Muscle of arm (tissue), 12 donors: Measurements from ENCODE around the gene ZNF664. TPM values are rescaled to one million over a fixed set of nuclear protein-coding genes. Genes with fewer than 3 reads are reported as not detected.
"Not testable (repeated sequence)": the region's sequence is repeated elsewhere in the genome, so short reads cannot be mapped to it uniquely, and the experiment has no call there.

Source experiments
- DNase-seq: peaks from one replicate; pipeline ENCODE4 v3.0.0-alpha.2; 2013
- polyA plus RNA-seq, 12 donors: library from polyadenylated mRNA; unstranded; fragments of 120-200 nt; gene quantifications; one replicate each; pipeline ENCODE4 v1.2.1, GENCODE V29; 2013; ENCODE audit not compliant: insufficient read length in 12 of 12

Gene ZNF664
- polyA plus RNA-seq, 12 donors = 37.5 to 64.5 (median 49.2) TPM; not detected in 1

- no peak for DNase-seq
Observed at GRCh38 chr12:123939716-123940626, 33.0 kb upstream of the ZNF664 start.

DNA sequence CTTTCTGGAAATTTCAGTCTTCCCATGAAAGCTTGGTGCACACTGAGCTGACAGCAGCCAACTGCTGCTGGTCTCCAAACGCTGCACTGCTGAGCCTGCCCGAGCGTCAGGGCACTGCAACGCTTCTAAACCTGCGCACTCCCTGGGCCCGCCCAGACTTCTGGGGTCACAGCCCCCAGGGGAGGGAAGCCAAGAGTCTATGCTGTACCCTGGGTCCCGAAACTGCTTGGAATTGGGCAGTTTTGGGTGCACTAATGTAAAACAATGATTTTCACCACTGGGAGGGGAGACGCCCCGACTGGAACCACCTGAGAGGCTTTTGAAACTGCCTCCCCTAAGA is 32.4 kb upstream of the ZNF664 start:
- DNase-seq = no peak

- DNase-seq = no peak
Observed at GRCh38 chr12:123941000-123941399, 32.0 kb upstream of the ZNF664 start.

GRCh38 chr12:123941624-123942237 is 31.3 kb upstream of the ZNF664 start:
- DNase-seq = no peak

GRCh38 chr12:123942238-123942653 is 30.8 kb upstream of the ZNF664 start:
- DNase-seq = no peak

DNA sequence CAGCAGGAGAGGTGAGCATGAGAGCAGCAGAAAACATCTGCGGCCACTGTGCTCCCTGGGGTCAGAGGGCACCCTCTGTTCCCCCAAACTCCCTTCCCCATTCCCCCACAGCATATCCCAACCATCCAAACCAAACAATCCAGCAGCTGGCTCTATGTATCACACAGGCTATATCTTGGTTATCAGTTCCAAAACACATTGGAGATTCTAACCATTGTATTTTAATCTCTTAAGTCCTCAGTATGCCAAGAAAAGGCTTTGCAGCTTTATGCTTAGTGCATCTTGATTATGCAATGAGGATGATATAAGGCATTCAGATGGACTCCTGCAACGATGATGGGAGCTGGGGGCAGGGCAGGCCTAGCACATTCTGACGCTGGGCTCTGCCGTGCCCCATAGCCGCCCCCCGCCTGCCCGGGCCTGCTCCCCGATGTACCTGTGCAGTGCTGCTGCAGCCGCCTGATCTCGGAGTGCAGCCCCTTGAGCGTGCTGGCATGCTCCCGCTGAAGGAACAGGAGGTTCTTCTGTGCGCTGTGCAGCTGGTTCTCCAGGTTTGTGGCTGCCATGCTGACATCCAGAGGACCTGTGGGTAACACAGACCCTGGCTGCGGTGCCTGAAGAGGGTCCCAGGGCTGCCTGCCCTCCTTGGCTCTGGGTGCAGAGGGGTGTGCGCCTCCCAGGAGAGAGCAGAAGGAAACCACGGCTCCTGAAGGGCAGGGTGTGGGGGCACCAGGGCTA is 29.9 kb upstream of the ZNF664 start:
- DNase-seq = no peak

DNA sequence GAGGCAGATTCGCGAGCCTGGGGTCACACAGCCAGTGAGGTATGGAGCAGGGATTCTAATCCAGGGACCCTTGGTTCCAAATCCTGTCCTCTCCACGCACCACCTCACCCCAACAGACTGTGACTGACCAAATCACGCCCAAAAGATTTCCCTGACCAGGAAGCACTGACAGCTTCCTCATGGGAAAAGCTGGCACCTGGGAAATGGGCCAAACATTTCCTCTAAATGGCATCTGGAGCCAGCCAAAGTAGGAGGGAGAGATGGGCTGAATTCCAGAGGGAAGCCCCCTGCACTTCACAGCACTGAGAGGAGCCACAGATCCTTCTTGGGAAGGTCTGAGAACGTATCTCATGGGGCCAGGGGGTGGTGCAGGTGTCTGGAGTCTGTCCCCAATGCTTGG is 29.2 kb upstream of the ZNF664 start:
- DNase-seq = no peak

DNA sequence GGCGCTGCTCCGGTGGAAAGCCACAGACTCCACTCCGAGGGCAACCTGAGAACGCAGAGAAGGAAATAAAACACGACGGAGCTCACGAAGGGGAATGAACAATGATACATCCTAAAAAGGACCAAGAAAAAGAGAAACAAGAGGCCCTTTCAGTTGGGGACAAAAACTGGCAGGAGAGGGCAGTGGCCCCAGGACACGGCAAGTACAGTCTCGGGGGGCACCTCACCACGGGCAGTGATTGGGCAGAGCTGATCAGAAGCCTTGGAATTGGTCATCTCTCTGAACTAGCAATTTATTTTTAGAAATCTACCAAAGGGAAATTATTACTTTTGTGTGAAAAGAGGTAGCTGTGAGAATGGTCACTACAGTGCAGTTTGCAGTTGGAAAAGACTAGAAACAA is 28.3 kb upstream of the ZNF664 start:
- DNase-seq = no peak

DNA sequence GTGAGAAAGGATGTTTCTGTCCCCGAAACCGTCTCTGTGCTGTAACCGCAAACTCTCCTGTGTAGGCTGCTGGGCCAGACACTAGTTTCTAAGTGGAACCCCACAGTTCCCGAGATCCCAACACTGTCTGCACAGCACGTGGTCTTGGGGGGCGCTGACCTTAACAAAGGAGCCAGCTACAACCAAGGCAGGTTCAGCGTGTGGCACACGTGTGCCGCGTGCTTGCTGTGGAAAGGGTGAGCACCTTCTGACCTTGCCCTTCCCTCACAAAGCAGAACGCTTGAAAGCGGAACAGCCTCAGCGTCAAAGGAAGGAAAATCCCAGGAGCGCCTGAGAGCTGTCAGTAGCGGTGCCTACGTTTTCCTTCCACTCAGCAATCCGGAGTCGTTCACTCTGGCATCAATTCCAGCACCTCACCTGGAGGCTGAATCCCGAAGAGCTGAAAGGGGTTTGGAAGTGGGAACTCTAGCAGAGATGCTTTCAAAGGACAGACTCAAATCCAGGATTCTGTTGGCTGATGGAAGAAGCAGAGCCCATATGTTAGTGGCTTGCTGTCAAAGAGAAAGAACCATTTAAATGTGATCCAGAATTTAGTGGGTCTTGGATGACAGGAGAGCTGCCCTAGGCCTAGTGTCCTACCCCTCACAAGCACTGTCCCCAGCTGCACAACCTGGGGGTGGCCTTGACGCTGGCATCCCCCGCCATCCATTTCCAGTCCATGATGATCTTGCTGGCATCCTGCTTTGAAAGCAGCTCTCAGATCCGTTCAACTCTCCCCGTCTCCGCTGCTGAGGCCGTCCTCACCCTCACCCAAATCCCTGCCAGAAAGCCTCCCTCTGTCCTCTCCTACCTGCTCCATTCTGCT is 27.5 kb upstream of the ZNF664 start:
- DNase-seq = no peak

- DNase-seq = no peak
Observed at GRCh38 chr12:123946152-123946515, 26.9 kb upstream of the ZNF664 start.

DNA sequence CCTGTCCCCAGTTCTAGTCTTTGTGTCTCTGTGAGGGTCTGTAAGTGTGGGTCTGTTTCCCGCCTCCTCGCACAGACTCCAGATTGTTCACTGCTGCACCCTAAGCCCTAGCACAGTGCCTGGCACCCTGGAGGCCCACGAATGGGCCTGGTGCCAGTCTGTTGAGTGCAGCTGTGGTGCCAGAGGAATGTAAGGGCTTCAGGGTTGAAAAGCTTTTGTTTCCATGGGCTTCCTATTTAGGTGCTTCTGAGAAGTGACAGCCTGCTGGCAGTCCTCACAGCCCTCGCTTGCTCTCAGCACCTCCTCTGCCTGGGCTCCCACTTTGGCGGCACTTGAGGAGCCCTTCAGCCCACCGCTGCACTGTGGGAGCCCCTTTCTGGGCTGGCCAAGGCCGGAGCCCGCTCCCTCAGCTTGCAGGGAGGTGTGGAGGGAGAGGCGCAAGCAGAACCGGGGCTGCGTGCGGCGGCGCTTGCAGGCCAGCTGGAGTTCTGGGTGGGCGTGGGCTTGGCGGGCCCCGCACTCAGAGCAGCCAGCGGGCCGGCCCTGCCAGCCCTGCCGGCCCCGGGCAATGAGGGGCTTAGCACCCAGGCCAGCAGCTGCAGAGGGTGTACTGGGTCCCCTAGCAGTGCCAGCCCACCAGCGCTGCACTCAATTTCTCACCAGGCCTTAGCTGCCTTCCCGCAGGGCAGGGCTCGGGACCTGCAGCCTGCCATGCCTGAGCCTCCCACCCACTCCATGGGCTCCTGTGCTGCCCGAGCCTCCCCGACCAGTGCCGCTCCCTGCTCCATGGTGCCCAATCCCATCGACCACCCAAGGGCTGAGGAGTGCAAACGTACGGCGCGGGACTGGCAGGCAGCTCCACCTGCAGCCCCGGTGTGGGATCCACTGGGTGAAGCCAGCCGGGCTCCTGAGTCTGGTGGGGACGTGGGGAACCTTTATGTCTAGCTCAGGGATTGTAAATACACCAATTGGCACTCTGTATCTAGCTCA is 26.2 kb upstream of the ZNF664 start:
- DNase-seq = not testable (repeated sequence)

DNA sequence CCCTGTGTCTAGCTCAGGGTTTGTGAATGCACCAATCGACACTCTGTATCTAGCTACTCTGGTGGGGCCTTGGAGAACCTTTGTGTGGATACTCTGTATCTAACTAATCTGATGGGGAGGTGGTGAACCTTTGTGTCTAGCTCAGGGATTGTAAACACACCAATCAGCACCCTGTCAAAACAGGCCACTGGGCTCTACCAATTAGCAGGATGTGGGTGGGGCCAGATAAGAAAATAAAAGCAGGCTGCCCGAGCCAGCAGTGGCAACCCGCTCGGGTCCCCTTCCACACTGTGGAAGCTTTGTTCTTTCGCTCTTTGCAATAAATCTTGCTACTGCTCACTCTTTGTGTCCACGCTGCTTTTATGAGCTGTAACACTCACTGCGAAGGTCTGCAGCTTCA is 25.5 kb upstream of the ZNF664 start:
- DNase-seq = not testable (repeated sequence)

DNA sequence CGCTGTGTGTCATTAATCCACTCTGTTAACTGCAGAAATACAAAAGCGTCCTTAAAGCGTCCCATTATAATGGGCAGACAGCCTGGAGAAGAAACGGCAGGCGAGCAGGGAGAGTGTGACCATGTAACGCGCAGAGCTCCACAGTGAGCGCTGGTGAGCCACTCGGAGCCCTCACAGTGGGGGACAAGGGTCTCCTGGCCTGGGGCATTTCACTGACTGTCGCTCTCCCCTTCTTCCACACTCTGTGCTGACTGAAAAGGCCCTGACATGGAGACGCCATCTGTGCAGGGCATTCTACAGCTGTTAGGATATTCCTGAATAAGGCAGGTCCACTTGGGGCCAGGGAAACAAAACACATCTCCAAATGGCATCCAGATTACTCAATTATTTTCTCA is 24.6 kb upstream of the ZNF664 start:
- no peak for DNase-seq

DNA sequence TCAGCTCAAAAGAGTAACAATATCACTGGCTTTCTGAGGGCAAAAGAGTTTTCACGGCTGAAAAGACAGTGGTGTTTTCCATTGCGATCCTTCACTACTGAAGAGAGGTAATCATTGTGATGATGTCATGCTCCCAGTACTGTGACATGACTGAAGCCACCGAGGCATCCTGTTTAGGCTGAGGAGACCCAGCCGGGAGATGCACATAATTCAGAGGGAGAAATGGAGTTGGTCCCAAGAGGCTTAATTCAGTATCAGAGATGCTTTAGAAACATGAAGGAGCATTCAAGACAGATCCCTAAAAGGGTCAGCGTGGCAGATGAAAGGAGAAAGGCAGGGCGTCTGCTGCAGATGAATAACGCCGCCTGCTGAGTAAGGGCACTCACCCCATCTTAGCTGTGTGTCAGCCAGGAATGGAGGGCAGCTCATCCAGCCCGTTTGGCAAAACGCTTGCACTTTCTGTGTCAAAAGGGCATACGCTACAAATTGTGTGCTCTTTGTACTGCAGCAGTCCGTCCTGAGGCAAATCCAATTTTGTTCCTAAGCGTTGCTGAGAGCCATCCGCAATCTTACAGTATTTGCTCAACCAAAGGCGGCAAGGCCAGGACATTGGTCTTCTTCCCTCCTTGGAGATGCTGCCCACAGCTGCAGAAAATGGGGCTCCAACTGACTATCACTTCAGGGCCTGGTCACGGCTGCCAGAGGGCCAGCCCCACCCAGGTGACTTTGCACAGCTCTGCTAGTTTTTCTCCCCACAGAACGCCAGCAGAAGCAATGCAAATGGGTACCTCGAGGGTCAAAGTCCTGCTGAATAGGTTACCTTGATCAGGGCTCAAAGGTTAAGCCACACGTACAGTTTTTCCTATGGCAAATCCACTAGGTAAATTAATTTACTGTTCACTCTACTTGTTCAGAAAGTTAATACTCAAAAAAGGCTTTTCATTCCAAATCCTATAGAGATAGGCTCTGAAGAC is 23.9 kb upstream of the ZNF664 start:
- no peak for DNase-seq

- no peak for DNase-seq
Observed at GRCh38 chr12:123949770-123950165, 23.2 kb upstream of the ZNF664 start.

DNA sequence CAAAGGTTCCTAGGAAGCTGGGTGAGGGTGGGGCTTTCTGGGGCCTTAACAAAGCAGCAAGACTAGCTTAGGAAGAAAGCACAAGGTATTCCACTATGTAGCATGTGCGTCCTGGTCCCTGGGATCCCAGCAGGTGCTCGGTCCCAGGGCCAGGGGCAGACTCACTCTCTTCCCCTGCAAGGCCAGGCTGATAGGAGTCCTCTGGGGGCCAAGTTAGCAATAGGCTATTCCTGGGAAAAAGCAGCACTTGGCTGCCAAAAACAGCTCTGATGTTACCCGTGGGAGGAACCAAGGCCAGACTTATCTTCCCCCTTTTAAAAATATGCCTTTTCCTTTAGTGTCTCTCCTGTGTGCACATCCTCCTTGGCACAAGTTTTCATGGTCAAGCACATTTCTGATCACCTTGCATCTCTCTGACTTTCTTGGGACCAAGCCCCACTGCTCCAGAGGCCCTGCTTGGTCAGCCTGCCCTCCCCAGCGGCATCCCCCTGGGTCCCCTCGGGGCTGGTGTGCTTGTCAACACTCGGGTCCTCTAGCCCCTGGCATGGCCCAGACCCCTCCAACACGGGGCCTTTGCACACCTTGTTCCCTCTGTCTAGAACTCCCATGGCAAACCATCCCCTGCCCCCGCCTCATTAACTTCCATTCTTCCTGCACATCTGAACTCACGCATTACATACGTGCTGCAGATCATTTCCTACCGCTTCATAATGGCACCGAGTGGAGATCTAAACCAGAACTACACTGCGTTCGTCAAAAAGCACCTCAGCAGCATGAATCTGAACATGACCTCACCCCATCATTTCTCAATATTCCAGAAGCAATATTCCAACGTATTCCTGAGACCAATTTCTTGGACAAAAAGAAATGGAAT is 22.3 kb upstream of the ZNF664 start:
- no peak for DNase-seq

DNA sequence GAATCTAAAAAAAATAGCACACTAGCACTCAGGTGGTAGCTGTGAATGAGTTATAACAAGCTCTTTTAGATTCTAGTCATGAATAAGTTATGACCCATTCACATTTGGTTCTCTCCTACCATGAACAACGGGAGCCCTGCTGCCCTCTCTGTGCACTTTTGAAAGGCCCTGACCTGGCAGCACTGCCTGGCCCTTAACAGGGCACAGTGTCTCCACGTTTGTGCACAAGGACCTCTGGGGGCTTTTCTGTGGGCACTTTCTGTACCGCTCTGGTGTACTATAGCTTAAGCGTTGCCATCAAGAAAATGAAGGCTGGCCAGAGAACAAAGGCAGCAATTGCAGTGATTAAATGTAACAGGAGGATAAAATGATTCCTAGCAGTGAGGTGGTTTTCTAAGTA is 21.5 kb upstream of the ZNF664 start:
- no peak for DNase-seq

DNA sequence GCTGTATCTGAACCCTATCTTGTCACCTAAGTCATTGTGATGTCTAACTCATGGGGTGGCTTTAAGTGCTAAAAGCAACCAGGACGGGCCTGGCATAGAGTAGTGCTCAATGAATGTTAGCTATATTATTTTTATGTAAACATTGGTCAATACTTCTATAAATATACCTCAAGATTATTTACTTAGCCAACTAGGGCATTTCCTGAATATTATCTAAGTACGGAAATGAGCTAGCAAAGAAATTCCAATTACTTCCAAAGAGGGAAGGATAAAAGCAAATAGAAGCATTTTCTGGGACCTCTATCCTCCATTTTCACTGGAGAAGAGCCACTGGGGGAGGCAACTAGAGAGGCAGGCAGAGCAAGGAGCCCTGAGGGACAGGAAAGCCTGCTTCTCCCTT is 21.0 kb upstream of the ZNF664 start:
- no peak for DNase-seq
